CD14-positive monocyte (primary cell): ENCODE measurements around the gene ALDH1A3. TPM values are rescaled to one million over a fixed set of nuclear protein-coding genes. Genes with fewer than 3 reads are reported as not detected.

Experiments used
- DNase-seq, 3 donors: peaks; one replicate each; pipeline ENCODE4 v3.0.0-alpha.2; 2011 to 2022
- H2AFZ ChIP-seq: 2 replicates; pipeline ENCODE4 v1.6.0; 2012; ENCODE audit warnings: mild to moderate bottlenecking, low read depth, low read length, inconsistent platforms; ENCODE audit not compliant: insufficient read depth, poor library complexity, severe bottlenecking
- H3K27ac ChIP-seq, 2 donors: 1 replicate in 1 of 2; 2 replicates in 1 of 2; pipeline ENCODE4 v1.5.1; 2012 to 2013; ENCODE audit warnings: low read length in 2 of 2, control low read depth in 1 of 2, inconsistent platforms in 1 of 2, low read depth in 1 of 2, mild to moderate bottlenecking in 1 of 2
- H3K27me3 ChIP-seq, 2 donors: one replicate each; pipeline versions ENCODE4 v1.6.0 to v1.6.1; 2011 to 2013; ENCODE audit warnings: low read length in 2 of 2; ENCODE audit not compliant: control insufficient read depth in 2 of 2, insufficient read depth in 2 of 2
- H3K36me3 ChIP-seq, 2 donors: replicated peaks in 1 of 2; 1 replicate in 1 of 2; 2 replicates in 1 of 2; pipeline versions ENCODE4 v1.5.1 to v1.6.1; 2012 to 2013; ENCODE audit warnings: low read length in 2 of 2, control low read depth in 1 of 2, inconsistent platforms in 1 of 2, mild to moderate bottlenecking in 1 of 2; ENCODE audit not compliant: insufficient read depth in 2 of 2, control insufficient read depth in 1 of 2
- H3K4me1 ChIP-seq, 2 donors: 1 replicate in 1 of 2; 2 replicates in 1 of 2; pipeline versions ENCODE4 v1.5.1 to v1.6.1; 2012 to 2013; ENCODE audit warnings: low read length in 2 of 2, control low read depth in 1 of 2, inconsistent platforms in 1 of 2, mild to moderate bottlenecking in 1 of 2, moderate library complexity in 1 of 2; ENCODE audit not compliant: insufficient read depth in 2 of 2, control insufficient read depth in 1 of 2
- H3K4me2 ChIP-seq: replicated peaks from 2 replicates; pipeline ENCODE3; 2012; ENCODE audit warnings: low read length, moderate library complexity, mild to moderate bottlenecking; ENCODE audit not compliant: poor library complexity, severe bottlenecking; ENCODE audit errors: extremely low read depth
- H3K4me3 ChIP-seq, 3 experiments: fragments of 200-600 bp in 1 of 3; sonication (generic) in 1 of 3; replicated peaks in 1 of 3; 1 replicate in 2 of 3; 2 replicates in 1 of 3; pipeline ENCODE4 v1.5.1; 2011 to 2013; ENCODE audit warnings: low read length in 3 of 3, mild to moderate bottlenecking in 3 of 3, control low read depth in 2 of 3, low read depth in 2 of 3, inconsistent platforms in 1 of 3, moderate library complexity in 1 of 3
- H3K79me2 ChIP-seq: 2 replicates; pipeline ENCODE4 v1.6.0; 2012; ENCODE audit warnings: mild to moderate bottlenecking, control low read depth, inconsistent platforms, low read length, moderate library complexity; ENCODE audit not compliant: insufficient read depth
- H3K9ac ChIP-seq: 2 replicates; pipeline ENCODE4 v1.6.0; 2017; ENCODE audit warnings: low read length, mild to moderate bottlenecking; ENCODE audit not compliant: insufficient read depth, poor library complexity, severe bottlenecking
- H3K9me3 ChIP-seq, 2 donors: replicated peaks in 1 of 2; 1 replicate in 1 of 2; 2 replicates in 1 of 2; pipeline versions ENCODE4 v1.5.1 to v1.6.1; 2012 to 2013; ENCODE audit warnings: low read length in 2 of 2, control low read depth in 1 of 2; ENCODE audit not compliant: control insufficient read depth in 1 of 2, insufficient read depth in 1 of 2
- H4K20me1 ChIP-seq: 2 replicates; pipeline ENCODE4 v1.6.0; 2012; ENCODE audit warnings: mild to moderate bottlenecking, low read length, control low read depth, moderate library complexity; ENCODE audit not compliant: insufficient read depth
- H3K27ac Mint-ChIP-seq, 7 donors: one replicate each; pipeline ENCODE4 v1.8.0; 2020; ENCODE audit warnings: mild to moderate bottlenecking in 7 of 7, mixed read lengths in 7 of 7, moderate library complexity in 6 of 7, inconsistent platforms in 2 of 7
- H3K27me3 Mint-ChIP-seq, 3 donors: one replicate each; pipeline ENCODE4 v1.8.0; 2021 to 2022; ENCODE audit warnings: low read depth in 3 of 3, mild to moderate bottlenecking in 3 of 3, mixed read lengths in 3 of 3, moderate library complexity in 3 of 3, inconsistent platforms in 1 of 3
- H3K36me3 Mint-ChIP-seq, 2 donors: one replicate each; pipeline ENCODE4 v1.8.0; 2020; ENCODE audit warnings: mixed read lengths in 2 of 2, inconsistent platforms in 1 of 2, mild to moderate bottlenecking in 1 of 2
- H3K4me1 Mint-ChIP-seq: one replicate; pipeline ENCODE4 v1.8.0; 2020; ENCODE audit warnings: mild to moderate bottlenecking, mixed read lengths
- H3K4me3 Mint-ChIP-seq, 2 donors: one replicate each; pipeline ENCODE4 v1.8.0; 2020; ENCODE audit warnings: mild to moderate bottlenecking in 2 of 2, mixed read lengths in 2 of 2, moderate library complexity in 1 of 2
- H3K9me3 Mint-ChIP-seq, 7 donors: one replicate each; pipeline ENCODE4 v1.8.0; 2020 to 2022; ENCODE audit warnings: mixed read lengths in 7 of 7, mild to moderate bottlenecking in 6 of 7, moderate library complexity in 6 of 7, inconsistent platforms in 2 of 7
- WGBS: methylation state at CpG from one replicate; pipeline ENCODE4 v1.1.5; 2013; ENCODE audit warnings: missing lambda C conversion rate; ENCODE audit not compliant: insufficient coverage; 5-methylcytosine and 5-hydroxymethylcytosine counted together
- intact Hi-C, 2 donors: fragments of 100-400 bp; cut with micrococcal nuclease; formaldehyde crosslinking; loops; one replicate each; pipeline versions ENCODE4 v1.15.0 to v1.15.1; 2023
- polyA plus RNA-seq, 3 donors: library from polyadenylated mRNA; depleted of rRNA in 1 of 3; unstranded in 2 of 3; stranded (reverse) in 1 of 3; fragments of 300-500 nt in 2 of 3; fragments of >200 nt in 1 of 3; fragmentation: Illumina TruSeq in 2 of 3; gene quantifications; 1 replicate in 2 of 3; 2 replicates in 1 of 3; pipeline ENCODE4 v1.2.3, GENCODE V29; 2012 to 2021
- TF ChIP-seq, protein P1 (sequence below): fragments of 200-600 bp; IDR thresholded peaks from one replicate; pipeline ENCODE4 v1.8.0; 2022; ENCODE audit warnings: antibody characterized with exemption, mild to moderate bottlenecking

ALDH1A3 gene
- polyA plus RNA-seq, 3 donors = not detected

DNA sequence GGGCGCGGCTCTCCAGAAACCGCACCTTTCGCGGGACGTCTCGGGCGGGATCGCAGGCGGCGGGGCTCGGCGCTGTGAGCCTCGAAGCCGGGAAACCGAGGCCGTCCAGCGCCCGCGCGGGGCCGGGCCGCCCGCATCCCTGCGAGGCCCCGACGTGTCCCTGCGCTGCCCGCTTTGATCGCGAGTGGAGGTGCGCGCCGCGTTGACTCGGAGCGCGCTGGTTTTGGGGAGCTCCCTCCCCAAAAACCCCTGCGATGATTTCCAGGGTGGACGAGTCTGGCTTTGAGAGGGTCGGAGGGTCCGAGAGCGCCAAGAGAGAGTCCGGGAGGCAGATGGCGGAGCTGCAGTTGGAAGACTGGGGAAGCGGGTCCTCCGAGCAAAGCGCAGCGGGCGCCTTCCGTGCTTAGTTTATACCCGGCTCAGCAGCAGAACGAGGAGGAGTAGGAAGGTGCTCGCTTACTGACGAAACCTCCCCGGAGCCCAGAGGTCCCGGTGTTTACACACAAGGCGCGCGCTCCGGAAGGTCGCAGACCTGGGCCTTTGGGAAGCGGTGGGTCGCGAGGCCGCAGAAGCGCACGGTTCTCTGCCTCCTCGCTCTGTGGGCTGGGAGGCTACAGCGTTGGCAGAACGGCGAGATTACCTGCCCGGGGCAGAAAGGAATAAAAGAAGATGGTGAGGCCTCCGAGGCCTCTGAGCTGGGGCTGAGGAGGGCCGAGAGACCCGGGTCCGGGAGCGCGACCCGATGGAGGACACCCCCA, 687 bp downstream of the ALDH1A3 start:
- Histone ChIP-seq H3K9ac (no peak overlapping the region), H3K36me3 (no peaks in the 10 kb centered on the region), H4K20me1 (no peaks in the 10 kb centered on the region), H3K27ac (no peak overlapping the region), H3K4me1 (peaks cover 0 to 12% of the 10 kb centered on the region in 2 donors), H3K79me2 (no peaks in the 10 kb centered on the region), H3K4me2 (peak overlapping the region; percentile 63), H3K27me3 (peaks cover 64 to 86% of the 10 kb centered on the region in 2 donors), H2AFZ (no peak overlapping the region), H3K4me3 (peak overlapping the region in 1 of 3 experiments; percentile 25), H3K9me3 (peaks cover 0 to 21% of the 10 kb centered on the region in 2 donors)
- intact Hi-C loops = no loop called here
- H3K9me3 Mint-ChIP-seq = peaks cover 0 to 9% (median 3%) of the 10 kb centered on the region in 7 donors
- no peak overlapping the region for H3K27ac Mint-ChIP-seq
- H3K36me3 Mint-ChIP-seq = no peaks in the 10 kb centered on the region
- 5% methylated on average over 80 of the region's 80 CpGs for WGBS
- H3K4me3 Mint-ChIP-seq = peak overlapping the region in 1 of 2 donors; percentile 83
- peaks cover 8% of the 10 kb centered on the region for H3K4me1 Mint-ChIP-seq
- peaks cover 76 to 92% (median 76%) of the 10 kb centered on the region in 3 donors for H3K27me3 Mint-ChIP-seq
- DNase-seq = no peak
- TF ChIP-seq, protein P1, sequence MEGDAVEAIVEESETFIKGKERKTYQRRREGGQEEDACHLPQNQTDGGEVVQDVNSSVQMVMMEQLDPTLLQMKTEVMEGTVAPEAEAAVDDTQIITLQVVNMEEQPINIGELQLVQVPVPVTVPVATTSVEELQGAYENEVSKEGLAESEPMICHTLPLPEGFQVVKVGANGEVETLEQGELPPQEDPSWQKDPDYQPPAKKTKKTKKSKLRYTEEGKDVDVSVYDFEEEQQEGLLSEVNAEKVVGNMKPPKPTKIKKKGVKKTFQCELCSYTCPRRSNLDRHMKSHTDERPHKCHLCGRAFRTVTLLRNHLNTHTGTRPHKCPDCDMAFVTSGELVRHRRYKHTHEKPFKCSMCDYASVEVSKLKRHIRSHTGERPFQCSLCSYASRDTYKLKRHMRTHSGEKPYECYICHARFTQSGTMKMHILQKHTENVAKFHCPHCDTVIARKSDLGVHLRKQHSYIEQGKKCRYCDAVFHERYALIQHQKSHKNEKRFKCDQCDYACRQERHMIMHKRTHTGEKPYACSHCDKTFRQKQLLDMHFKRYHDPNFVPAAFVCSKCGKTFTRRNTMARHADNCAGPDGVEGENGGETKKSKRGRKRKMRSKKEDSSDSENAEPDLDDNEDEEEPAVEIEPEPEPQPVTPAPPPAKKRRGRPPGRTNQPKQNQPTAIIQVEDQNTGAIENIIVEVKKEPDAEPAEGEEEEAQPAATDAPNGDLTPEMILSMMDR = no peak

DNA sequence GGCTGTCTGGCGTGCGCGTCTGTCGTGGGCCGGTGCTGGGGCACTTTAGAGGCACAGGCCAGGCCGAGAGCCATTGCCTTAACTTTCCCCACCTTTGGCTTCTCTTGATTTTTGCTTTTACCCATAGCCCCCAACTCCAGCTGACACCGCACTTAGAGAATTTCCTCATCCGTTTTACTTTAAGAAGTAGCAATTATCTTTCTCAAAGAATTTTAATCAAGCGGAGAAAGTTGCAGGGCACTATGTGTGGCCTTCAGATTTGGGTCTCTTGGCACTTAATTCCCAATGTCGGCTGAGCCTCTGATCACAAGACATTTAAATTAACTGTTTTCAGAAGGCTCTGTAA, 1.2 kb downstream of the ALDH1A3 start:
- no peaks in the 10 kb centered on the region for H3K79me2 ChIP-seq
- Mint-ChIP-seq H3K4me1 (peaks cover 8% of the 10 kb centered on the region), H3K9me3 (peaks cover 0 to 9% (median 3%) of the 10 kb centered on the region in 7 donors), H3K4me3 (peak overlapping the region in 1 of 2 donors; percentile 83), H3K27me3 (peaks cover 76 to 91% (median 77%) of the 10 kb centered on the region in 3 donors), H3K36me3 (no peaks in the 10 kb centered on the region), H3K27ac (no peak overlapping the region)
- peaks cover 64 to 87% of the 10 kb centered on the region in 2 donors for H3K27me3 ChIP-seq
- peaks cover 0 to 21% of the 10 kb centered on the region in 2 donors for H3K9me3 ChIP-seq
- no peaks in the 10 kb centered on the region for H4K20me1 ChIP-seq
- intact Hi-C loops = no loop called here
- no peak overlapping the region for H2AFZ ChIP-seq
- H3K36me3 ChIP-seq = no peaks in the 10 kb centered on the region
- peaks cover 0 to 12% of the 10 kb centered on the region in 2 donors for H3K4me1 ChIP-seq
- no peak overlapping the region for H3K4me2 ChIP-seq
- H3K27ac ChIP-seq = no peak overlapping the region
- no peak overlapping the region for H3K4me3 ChIP-seq
- no peak overlapping the region for H3K9ac ChIP-seq
- 39% methylated on average over 9 of the region's 10 CpGs for WGBS
- no peak for DNase-seq
- TF ChIP-seq, protein P1 = no peak
